SU-DHL-6 (cell line): ENCODE data around the gene CCL20.

Source experiments
- EZH2phosphoT487 ChIP-seq: fragments of 200-600 bp; sonication (generic), shearing (Covaris generic); conservative IDR thresholded peaks from 2 replicates; pipeline ENCODE4 v1.6.1; 2018; ENCODE audit warnings: mild to moderate bottlenecking, antibody characterized with exemption, low read length, moderate library complexity, mixed read lengths
- TF ChIP-seq, protein P1 (sequence below): fragments of 200-600 bp; sonication (generic); IDR thresholded peaks from one replicate; pipeline ENCODE4 v1.5.1; 2017; ENCODE audit warnings: antibody characterized with exemption, mild to moderate bottlenecking, low read length, moderate library complexity; ENCODE audit not compliant: insufficient read depth, poor library complexity, severe bottlenecking

DNA sequence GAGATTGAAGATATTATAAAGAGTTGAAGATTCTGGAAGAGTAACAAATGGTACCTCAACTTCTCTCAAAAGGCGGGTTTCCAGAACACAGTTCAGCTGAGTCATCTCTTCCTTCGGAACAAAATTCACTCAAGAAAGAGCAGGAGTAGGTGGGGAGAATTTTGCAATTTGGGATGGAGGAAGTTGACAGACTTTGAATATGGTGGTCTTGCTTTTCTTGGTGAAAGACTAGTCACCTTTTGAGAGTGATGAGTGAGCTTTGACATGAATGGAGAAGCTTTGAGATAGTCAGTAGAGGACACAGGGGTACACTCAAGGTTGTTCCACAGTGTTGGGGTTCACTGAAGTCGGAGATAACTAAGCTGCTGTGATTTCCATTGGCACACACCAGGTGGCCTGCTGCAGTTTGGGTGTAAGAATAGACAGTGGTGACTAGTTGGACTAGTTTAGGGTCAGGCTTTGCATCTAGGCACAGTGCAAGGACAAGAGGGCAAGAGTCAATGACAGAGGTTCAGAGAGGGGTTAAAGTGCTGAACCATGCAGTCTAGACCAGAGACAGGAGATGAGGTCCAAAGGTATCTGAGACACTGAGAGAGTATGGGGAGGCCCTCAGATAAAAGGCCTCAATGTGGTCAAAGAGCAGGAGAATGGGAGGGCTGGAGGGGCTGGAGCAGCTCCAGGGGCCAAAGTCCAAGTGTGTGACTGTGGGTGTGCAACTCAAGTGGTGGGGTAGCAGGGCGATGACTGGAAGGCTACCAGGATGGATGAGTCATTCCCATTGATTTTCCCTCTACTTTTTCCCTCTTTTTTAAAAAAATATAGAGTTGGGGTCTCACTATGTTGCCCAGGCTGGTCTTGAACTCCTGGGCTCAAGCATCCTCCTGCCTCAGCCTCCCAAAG is 7.7 kb downstream of the CCL20 start:
- TF ChIP-seq, protein P1, sequence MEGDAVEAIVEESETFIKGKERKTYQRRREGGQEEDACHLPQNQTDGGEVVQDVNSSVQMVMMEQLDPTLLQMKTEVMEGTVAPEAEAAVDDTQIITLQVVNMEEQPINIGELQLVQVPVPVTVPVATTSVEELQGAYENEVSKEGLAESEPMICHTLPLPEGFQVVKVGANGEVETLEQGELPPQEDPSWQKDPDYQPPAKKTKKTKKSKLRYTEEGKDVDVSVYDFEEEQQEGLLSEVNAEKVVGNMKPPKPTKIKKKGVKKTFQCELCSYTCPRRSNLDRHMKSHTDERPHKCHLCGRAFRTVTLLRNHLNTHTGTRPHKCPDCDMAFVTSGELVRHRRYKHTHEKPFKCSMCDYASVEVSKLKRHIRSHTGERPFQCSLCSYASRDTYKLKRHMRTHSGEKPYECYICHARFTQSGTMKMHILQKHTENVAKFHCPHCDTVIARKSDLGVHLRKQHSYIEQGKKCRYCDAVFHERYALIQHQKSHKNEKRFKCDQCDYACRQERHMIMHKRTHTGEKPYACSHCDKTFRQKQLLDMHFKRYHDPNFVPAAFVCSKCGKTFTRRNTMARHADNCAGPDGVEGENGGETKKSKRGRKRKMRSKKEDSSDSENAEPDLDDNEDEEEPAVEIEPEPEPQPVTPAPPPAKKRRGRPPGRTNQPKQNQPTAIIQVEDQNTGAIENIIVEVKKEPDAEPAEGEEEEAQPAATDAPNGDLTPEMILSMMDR: no peak
- TF ChIP-seq EZH2phosphoT487: no peak
